GM18951 (cell line): ENCODE data around the gene STXBP6.

Experiments used
- POLR2A ChIP-seq: IDR thresholded peaks from 4 replicates; pipeline ENCODE4 v1.6.1; 2011; ENCODE audit warnings: mild to moderate bottlenecking; ENCODE audit not compliant: insufficient read length, insufficient read depth; ENCODE audit errors: extremely low read depth
- in situ Hi-C: fragments of 300-500 bp; cut with MboI; formaldehyde crosslinking; loops from one replicate; pipeline ENCODE4 v1.12.0; 2022; ENCODE audit warnings: low sequenced_read_pairs, mixed read lengths, inconsistent platforms; ENCODE audit not compliant: unreplicated experiment

The STXBP6 gene

DNA sequence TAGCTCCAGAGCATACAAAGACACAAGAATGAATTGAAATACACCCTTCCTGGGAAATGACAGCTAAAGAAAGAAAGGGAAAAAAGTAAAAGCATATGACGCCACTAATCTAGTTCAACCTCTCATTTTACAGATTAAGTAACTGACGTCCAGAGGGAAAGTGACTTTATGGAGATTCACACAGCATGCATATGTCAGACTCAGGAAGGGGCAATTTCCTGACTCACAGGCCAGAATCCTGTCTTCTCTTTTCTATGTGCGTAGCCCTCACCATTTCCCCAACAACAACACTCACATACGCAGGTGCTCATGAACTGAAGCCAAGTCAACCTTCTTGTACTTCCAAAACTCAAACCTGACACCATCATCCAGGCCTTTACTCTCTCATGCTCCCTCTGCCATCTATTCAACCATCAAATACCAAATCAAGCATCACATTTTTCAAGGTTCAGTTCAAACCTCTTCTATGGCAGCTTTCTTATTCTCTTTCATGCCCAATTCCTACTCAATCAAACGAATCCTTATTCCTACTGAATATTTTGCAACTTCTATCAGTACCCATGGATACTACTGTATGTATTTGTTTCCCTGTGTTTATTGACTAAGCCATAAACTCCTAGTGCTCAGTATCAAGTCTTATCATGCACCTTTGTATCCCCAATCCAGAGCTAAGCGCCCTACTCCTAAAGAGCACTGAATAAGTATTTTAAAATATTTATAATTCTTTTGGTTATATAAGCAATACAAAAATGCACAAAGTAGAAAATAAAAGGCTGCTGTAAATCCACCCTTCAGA is 52.8 kb downstream of the STXBP6 start:
- TF ChIP-seq POLR2A: no peak
- in situ Hi-C loops: no loop called here

DNA sequence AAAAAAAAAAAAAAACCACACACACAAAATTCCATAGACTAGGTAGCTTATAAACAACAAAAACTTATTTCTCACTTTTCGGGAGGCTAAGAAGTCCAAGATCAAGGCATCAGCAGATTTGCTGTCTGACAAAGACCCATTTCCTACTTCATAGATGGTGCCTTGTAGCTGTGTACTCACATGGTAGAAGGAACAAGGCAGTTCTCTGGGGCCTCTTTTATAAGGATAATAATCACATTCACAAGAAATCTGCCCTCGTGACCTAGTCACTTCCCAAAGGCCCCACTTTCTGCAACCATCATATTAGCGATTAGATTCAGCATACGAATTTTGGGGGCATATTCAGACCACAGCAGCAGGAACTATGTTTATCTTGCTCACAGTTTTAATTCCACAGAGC is 54.9 kb downstream of the STXBP6 start:
- in situ Hi-C loops: no loop called here
- no peak for TF ChIP-seq POLR2A

DNA sequence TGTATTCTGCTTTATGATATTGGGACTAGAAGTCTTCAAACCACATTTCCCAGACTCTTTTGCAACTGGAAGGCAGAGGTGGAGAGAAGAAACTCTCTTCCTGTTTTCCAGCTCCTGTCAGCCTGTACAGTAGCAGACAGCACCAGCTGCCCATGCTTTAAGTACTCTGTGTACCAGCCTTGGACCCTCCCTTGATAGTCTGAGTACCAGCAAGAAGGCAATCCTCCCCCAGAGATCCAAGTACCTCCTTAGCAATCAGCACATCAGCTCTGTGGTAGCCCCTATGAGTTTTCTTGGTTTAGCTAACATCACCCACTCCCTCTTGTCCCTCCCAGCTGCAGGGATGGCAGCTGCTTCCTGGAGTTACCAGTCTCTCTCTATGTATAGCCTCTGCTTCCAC is 56.3 kb downstream of the STXBP6 start:
- no peak for TF ChIP-seq POLR2A
- in situ Hi-C loops: no loop called here

DNA sequence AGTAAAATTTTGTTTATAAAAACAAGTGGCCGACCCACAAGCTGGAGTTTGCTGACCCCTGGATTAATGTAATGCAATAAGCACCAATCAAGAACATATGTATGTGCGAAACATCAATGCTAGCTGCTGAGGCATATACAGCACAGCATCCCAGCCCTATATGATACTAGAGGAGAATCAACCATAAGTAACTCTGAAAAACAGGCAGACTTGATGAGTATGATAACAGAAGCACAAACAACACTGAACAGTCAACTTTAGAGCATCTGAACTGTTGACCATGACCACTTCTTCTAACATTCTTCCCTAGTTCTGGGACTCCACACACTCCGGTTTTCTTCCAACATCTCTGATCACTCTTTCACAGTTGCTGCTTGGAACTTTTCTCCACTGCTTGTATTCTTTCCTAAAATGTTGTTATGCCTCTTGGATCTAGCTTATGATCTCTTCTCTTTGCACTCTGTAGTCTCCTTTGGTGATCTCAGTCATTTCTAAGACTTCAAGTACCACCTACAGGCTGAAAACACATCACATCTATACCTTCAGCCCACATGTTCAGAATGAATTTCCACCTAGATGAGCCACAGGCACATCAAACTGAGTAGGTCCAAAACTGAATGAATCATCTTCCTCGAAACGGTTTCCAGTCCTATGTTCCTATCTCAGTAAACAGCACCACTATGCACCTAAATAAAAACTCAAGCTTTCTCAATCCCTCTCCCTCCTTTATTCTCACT is 57.2 kb downstream of the STXBP6 start:
- no peak for TF ChIP-seq POLR2A
- in situ Hi-C loops: no loop called here

DNA sequence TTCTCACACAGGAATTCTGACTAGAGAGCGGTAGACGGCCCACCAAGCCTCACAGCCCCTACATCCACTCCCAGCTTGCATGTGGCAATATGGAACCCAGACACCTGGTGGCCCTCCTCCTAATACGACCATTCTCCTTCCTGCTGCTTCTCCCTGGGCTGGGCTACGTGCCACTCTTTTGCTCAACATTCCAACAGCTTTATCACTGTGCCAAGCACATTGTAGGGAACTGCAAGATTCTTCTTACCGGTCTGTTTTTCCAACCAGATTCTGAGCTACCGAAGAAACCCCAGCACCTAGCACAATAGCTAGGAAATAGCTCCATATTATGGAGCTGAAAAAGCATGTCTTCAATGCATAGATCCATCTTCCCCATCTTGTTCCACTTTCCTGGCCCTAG is 58.1 kb downstream of the STXBP6 start:
- TF ChIP-seq POLR2A: no peak
- in situ Hi-C loops: no loop called here

DNA sequence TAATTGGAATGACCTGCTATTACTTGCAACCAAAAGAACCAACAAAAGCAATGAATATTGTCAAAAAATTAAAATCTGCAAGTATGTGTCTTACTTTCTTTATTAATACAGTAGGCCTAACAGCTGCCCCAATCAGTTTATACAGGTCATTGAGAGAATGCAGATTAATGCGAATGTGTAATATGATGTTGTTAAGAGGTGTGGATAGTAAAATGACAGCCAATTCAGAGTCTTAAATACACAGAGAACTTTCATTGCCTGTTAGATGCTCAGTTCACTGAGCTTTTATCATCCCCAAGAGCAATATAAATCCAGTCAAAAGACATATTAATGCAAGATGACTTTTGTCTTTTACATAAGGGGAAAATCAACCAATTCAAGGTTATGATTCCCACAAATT is 58.7 kb downstream of the STXBP6 start:
- no peak for TF ChIP-seq POLR2A
- in situ Hi-C loops: no loop called here

DNA sequence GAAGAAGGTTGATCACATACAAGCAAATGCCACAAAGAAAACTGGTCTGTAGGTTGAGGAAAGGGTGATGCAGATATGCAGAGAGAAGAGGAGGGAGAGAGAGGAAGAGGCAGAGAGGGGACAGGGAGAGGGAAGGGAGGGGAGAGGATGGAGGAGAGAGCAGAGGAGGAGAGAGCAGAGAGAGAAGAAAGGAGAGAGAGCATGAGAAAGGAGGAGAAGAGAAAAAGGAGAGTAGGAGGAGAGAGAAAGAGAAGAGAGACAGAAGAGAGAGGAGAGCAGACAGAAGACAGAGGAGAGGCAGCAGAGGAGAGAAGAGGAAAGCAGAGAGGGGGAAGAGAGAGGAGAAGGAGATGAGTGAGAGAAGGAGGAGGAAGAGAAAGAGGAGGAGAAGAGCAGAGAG is 59.2 kb downstream of the STXBP6 start:
- in situ Hi-C loops: no loop called here
- TF ChIP-seq POLR2A: no peak

DNA sequence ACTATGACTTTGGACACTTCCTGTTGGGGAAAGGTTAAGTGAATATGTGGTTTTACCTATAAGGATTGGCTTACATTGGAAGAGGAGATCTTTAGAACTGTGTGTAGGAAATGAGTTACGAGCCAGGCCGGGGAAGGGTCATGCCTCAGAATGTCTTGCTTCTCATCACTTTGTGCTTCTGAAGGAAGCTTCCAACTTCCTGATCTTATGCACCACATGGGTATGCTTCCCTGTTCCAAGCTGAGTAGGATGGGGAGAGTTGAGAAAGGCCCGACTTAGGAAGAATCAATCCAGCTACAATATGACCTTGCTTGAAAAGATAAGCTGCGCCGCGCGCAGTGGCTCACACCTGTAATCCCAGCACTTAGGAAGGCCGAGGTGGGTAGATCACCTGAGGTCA is 59.9 kb downstream of the STXBP6 start:
- no peak for TF ChIP-seq POLR2A
- in situ Hi-C loops: no loop called here

DNA sequence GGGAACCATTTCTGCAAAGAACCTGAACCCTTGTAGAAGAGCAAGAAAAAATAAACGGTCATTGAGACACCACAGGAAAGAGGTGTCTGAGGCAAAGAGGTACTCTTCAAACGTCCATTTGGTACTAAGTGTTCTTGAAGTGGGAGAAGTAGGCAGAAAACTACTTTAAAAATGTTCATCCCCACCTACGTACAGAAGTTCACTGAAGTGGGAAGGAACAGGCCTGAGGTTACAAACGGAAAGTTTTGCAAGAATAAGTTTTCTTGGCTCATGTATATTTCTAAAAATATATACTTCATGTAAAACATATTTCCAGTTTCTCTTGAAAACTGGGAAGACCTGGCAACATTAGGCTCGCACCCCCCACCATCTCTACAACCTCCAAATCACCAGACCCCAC is 61.2 kb downstream of the STXBP6 start:
- TF ChIP-seq POLR2A: no peak
- in situ Hi-C loops: no loop called here

DNA sequence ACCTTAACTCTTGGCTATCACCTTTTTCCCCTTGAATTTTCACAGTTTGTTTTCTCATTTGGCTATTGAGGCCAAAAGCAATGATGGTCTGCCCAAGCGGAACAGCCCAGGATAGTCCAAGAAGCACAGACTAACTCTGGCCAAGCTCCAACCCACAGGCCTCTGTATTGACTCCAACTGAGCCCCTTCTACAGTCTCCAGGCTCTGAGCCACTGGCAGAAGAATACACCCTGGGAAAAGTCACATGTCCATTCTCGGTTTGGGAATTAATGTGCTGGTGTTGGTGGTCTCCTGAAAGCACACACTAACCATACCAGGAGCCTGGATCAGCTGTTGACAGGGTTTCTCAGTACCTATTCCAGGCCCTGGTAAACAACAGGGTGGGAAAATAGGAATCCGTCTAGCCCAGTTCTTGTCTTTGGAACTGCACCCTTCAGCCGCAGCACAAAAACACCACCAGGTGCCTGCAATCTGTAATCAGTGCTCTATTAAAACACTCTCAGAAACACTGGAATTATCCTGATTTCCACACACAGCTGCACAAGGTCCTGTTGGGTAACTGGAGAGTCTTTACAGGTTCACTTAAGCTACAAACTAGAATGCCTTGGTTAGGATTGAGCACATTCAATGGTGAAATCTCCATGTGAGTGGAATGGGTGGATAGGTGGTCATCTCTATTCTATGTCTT is 63.6 kb downstream of the STXBP6 start:
- in situ Hi-C loops: no loop called here
- TF ChIP-seq POLR2A: no peak

DNA sequence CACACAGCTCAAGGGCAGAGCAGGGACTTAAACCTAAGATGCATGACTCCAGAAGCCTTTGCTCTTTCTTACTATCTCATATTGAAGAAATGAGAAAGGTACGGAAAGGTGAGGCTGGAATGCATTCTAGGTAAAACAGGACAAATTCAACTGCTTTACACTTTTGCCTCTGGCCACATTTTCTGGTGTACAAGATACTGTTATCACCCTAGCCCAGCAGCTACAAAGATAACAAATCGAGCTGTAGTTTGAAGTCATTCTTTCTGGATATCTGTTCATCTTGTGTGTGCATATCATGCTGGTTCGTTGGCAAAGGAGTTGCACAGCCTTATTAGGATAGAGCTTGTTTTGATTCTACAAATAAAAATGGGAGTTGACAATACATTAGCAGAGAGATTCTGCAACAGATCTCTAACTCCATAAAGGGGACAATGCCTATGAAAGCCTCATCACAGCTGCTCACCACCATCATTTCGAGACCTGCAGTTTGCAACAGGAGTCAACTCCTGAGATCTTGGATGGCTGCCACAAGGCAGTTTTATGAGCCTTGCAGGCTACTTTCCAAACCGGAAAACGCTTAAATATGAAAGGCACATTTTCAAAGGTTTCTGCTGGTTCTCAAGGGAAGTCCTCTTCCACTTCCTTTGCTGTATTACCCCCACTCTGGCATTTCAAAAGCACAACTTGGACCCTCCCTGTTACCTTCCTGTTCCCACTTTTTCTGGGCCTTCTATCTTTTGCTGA is 64.9 kb downstream of the STXBP6 start:
- in situ Hi-C loops: no loop called here
- no peak for TF ChIP-seq POLR2A

DNA sequence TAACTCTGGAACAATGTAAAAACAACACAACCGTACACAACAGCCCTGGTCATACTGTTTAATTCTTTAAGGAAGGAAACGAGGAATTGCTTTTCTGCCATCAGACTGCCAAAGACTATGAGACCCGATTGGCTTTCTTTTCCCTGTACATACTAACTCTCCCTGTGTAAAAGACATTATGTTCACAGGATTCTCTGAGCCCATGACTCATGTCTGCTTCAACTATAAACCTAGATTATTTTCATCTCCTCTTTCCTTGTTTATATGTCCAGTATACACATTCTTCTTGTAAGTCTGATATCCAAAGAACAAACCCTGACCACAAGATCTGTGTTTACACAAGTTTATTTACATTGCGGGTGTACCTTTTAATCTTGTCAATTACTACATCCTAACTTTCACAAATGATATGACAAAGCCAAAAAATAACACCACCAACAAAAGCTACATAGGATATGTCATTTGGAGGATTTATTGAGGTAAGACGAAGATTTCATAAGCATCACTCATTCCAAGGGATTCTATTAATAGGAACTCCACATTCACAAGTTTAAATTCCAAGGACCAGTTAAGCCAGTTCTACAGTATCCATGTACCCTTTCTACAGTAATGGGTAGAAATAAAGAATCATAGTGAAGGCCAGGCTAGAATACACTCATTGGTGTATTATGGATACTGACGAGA is 67.3 kb downstream of the STXBP6 start:
- TF ChIP-seq POLR2A: no peak
- in situ Hi-C loops: no loop called here
